Measurements from ENCODE around the gene ANXA5.

ANXA5 gene

GRCh38 chr4:121633653-121634052, 63.1 kb downstream of the ANXA5 start:
- DNase-seq (ENCODE audit: low spot score) = no peak

DNA sequence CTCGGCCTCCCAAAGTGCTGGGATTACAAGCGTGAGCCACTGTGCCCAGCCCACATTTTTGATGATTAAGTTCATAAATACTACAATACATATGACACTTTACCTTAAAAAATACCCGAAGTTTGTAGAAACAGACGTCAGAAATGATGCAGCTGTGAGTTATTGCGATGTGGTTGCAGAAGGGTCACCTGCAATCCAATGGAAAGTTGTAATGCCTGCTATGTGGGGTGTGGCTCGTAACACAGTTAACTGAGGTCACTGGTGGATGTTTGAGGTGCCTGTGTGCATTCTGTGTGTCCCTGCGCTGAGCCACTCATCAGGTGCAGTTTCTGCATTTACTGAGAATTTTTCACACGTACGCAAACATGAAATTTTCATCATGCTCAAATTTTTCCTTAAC, 64.1 kb downstream of the ANXA5 start:
- DNase-seq (ENCODE audit: low spot score) = no peak

Data from activated CD4-positive, alpha-beta T cell treated with anti-CD3 and anti-CD28 coated beads, Interleukin-2, Interleukin-4, amounts not matched to agents 100 ng/mL and 50 ng/mL, durations not matched to agents 16 hours and 8 hours (primary cell).